Lung (tissue), 12 donors: ENCODE results near the gene PSMC3IP. TPM values are rescaled to one million over a fixed set of nuclear protein-coding genes. Genes with fewer than 3 reads are reported as not detected.
A peak's percentile ranks its signal among the peaks of the same experiment; 100 is the strongest.

Experiments used
- ATAC-seq: fragments of 200-7000 bp; cut with Tn5 transposase; one replicate; pipeline ENCODE4 v1.9.1; 2020; ENCODE audit warnings: moderate number of reproducible peaks; ENCODE audit not compliant: insufficient read depth, low FRiP score
- DNase-seq, 3 donors: peaks; one replicate each; pipeline ENCODE4 v3.0.0-alpha.2; 2013 to 2017
- H3K27ac ChIP-seq, 2 donors: one replicate each; pipeline ENCODE4 v1.5.1; 2013; ENCODE audit warnings: mild to moderate bottlenecking in 2 of 2, moderate library complexity in 2 of 2, control low read depth in 1 of 2, inconsistent platforms in 1 of 2, low read depth in 1 of 2, low read length in 1 of 2
- H3K27me3 ChIP-seq, 3 donors: one replicate each; pipeline ENCODE4 v1.5.1; 2013; ENCODE audit warnings: low read length in 2 of 3; ENCODE audit not compliant: control insufficient read depth in 3 of 3, insufficient read depth in 3 of 3
- H3K36me3 ChIP-seq, 4 donors: one replicate each; pipeline ENCODE4 v1.5.1; 2013; ENCODE audit warnings: low read length in 4 of 4, mild to moderate bottlenecking in 1 of 4, moderate library complexity in 1 of 4; ENCODE audit not compliant: control insufficient read depth in 4 of 4, insufficient read depth in 4 of 4
- H3K4me1 ChIP-seq, 5 donors: one replicate each; pipeline ENCODE4 v1.5.1; 2013; ENCODE audit warnings: low read length in 5 of 5, mild to moderate bottlenecking in 2 of 5, moderate library complexity in 1 of 5; ENCODE audit not compliant: control insufficient read depth in 5 of 5, insufficient read depth in 5 of 5
- H3K4me3 ChIP-seq: one replicate; pipeline ENCODE4 v1.5.1; 2013; ENCODE audit warnings: mild to moderate bottlenecking, control low read depth, moderate library complexity
- H3K9ac ChIP-seq, 2 donors: one replicate each; pipeline ENCODE4 v1.5.1; 2013; ENCODE audit warnings: low read length in 2 of 2, control low read depth in 1 of 2; ENCODE audit not compliant: insufficient read depth in 1 of 2
- H3K9me3 ChIP-seq, 4 donors: one replicate each; pipeline ENCODE4 v1.5.1; 2013; ENCODE audit warnings: low read length in 3 of 4, mild to moderate bottlenecking in 1 of 4, moderate library complexity in 1 of 4; ENCODE audit not compliant: control insufficient read depth in 4 of 4, insufficient read depth in 3 of 4
- WGBS, 2 donors: extraction: QIAGEN DNeasy Blood & Tissue Kit; methylation state at CpG; one replicate each; pipeline ENCODE4 v1.1.7; 2013; 5-methylcytosine and 5-hydroxymethylcytosine counted together
- polyA plus RNA-seq, 2 donors: library from polyadenylated mRNA; stranded (reverse); fragments of 200-250 nt; gene quantifications; one replicate each; pipeline ENCODE4 v1.2.1, GENCODE V29; 2013
- total RNA-seq, 2 donors: library from RNA; depleted of rRNA in 1 of 2; stranded (reverse); fragments of >200 nt in 1 of 2; gene quantifications; one replicate each; pipeline ENCODE4 v1.2.1, GENCODE V29; 2014 to 2021
- TF ChIP-seq, protein P1 (sequence below): IDR thresholded peaks from 2 replicates; pipeline ENCODE4 v1.5.1; 2012; ENCODE audit warnings: mild to moderate bottlenecking; ENCODE audit errors: control extremely low read depth, extremely low read depth
- donor health status: control.
- donor health status: control.
- donor health status: Bipolar disorder and iron deficiency.
- donor health status: healthy.
- donor health status: DM: yes; HTN: yes; CAD: no.

Gene PSMC3IP
- total and polyA plus RNA-seq, 4 donors, result 3.4 to 7.5 (median 4.0) TPM

DNA sequence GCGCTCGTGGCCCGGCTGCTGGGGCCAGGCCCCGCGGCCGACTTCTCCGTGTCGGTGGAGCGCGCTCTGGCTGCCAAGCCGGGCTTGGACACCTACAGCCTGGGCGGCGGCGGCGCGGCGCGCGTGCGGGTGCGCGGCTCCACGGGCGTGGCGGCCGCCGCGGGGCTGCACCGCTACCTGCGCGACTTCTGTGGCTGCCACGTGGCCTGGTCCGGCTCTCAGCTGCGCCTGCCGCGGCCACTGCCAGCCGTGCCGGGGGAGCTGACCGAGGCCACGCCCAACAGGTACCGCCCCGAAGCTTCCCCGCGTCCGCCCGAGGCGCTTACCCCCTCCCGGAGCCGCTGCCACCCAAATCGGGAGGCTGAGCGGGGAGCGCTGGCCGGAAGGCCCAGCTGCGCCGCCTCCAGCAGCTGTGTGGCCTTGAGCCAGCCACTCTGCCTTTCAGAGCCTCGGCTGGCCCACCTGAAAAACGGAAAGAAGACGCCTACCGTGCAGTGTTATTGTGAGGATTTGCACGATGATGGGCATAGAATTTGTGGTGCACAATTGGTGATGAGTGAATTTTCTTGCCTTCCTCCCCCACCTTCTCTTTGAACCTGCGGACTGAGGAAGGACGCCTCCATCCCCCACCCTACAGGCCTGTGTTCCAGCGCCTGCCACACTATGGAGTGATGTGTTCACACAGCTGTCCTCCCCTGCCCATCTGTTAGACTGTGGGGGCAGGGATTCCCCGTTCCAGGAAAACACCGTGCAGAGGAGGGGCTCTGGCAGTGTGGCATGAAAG lies 41.0 kb downstream of the PSMC3IP start:
- DNase-seq (peak; percentile 77 to 89 (median 83)), ATAC-seq (peak; percentile 64)
- no peaks in the 10 kb centered on the region for H3K27me3 ChIP-seq
- H3K9ac ChIP-seq, result no peak overlapping the region
- TF ChIP-seq, protein P1, sequence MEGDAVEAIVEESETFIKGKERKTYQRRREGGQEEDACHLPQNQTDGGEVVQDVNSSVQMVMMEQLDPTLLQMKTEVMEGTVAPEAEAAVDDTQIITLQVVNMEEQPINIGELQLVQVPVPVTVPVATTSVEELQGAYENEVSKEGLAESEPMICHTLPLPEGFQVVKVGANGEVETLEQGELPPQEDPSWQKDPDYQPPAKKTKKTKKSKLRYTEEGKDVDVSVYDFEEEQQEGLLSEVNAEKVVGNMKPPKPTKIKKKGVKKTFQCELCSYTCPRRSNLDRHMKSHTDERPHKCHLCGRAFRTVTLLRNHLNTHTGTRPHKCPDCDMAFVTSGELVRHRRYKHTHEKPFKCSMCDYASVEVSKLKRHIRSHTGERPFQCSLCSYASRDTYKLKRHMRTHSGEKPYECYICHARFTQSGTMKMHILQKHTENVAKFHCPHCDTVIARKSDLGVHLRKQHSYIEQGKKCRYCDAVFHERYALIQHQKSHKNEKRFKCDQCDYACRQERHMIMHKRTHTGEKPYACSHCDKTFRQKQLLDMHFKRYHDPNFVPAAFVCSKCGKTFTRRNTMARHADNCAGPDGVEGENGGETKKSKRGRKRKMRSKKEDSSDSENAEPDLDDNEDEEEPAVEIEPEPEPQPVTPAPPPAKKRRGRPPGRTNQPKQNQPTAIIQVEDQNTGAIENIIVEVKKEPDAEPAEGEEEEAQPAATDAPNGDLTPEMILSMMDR, result no peak
- 1% methylated on average over 45 to 65 of the region's 65 CpGs for WGBS, 2 donors
- H3K36me3 ChIP-seq, result peaks cover 3 to 25% (median 5%) of the 10 kb centered on the region in 4 donors
- H3K4me3 ChIP-seq, result peak overlapping the region; percentile 83
- H3K9me3 ChIP-seq, result no peaks in the 10 kb centered on the region
- H3K27ac ChIP-seq, result peak overlapping the region; percentile 88 to 98
- H3K4me1 ChIP-seq, result peaks cover 0 to 21% (median 5%) of the 10 kb centered on the region in 5 donors

DNA sequence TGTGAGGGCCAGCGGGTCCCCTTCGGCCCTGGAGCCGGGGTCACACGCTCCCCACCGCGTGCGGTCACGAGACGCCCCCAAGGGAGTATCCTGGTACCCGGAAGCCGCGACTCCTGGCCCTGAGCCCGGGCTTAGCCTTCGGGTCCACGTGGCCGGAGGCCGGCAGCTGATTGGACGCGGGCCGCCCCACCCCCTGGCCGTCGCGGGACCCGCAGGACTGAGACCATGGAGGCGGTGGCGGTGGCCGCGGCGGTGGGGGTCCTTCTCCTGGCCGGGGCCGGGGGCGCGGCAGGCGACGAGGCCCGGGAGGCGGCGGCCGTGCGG lies 41.5 kb downstream of the PSMC3IP start, which contains the start of gene NAGLU:
TSS of gene NAGLU (plus strand) at position 194 of the 324 bp plus-strand sequence. CDS start at position 226, 32 bp downstream.
- Histone ChIP-seq H3K36me3 (peaks cover 3 to 20% (median 5%) of the 10 kb centered on the region in 4 donors), H3K27ac (peak within 1 kb of the TSS; percentile 88 to 98), H3K4me1 (peaks cover 0 to 26% (median 5%) of the 10 kb centered on the region in 5 donors), H3K27me3 (no peaks in the 10 kb centered on the region), H3K9me3 (no peaks in the 10 kb centered on the region), H3K9ac (peak within 1 kb of the TSS in 1 of 2 donors; percentile 67), H3K4me3 (peak within 1 kb of the TSS; percentile 83)
- 0 to 1% methylated on average over 27 to 40 of the region's 40 CpGs for WGBS, 2 donors
- peak; percentile 87 for ATAC-seq
- TF ChIP-seq, protein P1, result no peak
- peak; percentile 94 to 96 (median 94) for DNase-seq

DNA sequence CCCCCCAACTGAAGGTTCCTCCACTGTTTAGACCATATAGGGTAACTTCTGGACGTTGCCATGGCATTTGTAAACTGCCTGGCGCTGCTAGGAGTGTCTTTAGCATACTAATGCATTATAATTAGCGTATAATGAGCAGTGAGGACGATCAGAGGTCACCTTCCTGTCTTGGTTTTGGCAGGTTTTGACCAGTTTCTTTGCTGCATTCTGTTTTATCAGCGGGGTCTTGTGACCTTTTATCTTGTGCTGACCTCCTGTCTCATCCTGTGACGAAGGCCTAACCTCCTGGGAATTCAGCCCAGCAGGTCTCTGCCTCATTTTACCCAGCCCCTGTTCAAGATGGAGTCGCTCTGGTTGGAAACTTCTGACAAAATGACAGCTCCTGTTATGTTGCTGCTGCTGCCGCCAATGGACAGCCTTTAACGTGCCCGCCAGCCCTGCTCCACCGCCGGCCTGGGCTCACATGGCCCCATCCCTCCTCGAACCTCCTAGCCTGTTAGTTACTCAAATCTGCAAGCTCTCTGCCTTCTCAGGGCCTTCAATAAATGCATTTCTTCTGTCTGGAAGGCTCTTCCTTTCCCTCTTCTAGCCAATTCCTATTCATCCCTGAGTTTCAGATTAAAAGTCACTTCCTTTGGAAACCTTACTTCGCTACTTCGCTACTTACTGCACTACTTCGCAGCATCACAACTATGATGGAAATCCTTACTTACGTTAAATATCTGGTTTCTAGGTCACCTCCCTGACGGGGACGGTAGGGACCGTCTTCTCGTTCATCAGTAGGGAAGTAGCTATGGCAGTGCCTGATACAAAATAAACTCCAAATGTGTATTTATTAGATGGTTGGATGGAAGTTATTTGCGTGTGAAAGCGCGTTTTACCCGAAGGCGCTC lies 42.1 kb downstream of the PSMC3IP start:
- Histone ChIP-seq H3K4me1 (peaks cover 0 to 28% (median 5%) of the 10 kb centered on the region in 5 donors), H3K9me3 (no peaks in the 10 kb centered on the region), H3K27me3 (no peaks in the 10 kb centered on the region), H3K4me3 (peak overlapping the region; percentile 42), H3K36me3 (peaks cover 3 to 16% (median 5%) of the 10 kb centered on the region in 4 donors), H3K9ac (peak overlapping the region in 1 of 2 donors; percentile 67), H3K27ac (peak overlapping the region; percentile 88 to 98)
- TF ChIP-seq, protein P1, result no peak
- WGBS, 2 donors, result 44 to 46% methylated on average over 26 of the region's 26 CpGs
- DNase-seq, result no peak
- peak; percentile 7 for ATAC-seq
